ENCODE data around the gene BCL2. TPM values are rescaled to one million over a fixed set of nuclear protein-coding genes. Genes with fewer than 3 reads are reported as not detected.
"Not testable (repeated sequence)": the region's sequence is repeated elsewhere in the genome, so short reads cannot be mapped to it uniquely, and the experiment has no call there.

BCL2 gene
- total RNA-seq, 2 donors from 2014 or later, result 95.4 to 269 TPM

DNA sequence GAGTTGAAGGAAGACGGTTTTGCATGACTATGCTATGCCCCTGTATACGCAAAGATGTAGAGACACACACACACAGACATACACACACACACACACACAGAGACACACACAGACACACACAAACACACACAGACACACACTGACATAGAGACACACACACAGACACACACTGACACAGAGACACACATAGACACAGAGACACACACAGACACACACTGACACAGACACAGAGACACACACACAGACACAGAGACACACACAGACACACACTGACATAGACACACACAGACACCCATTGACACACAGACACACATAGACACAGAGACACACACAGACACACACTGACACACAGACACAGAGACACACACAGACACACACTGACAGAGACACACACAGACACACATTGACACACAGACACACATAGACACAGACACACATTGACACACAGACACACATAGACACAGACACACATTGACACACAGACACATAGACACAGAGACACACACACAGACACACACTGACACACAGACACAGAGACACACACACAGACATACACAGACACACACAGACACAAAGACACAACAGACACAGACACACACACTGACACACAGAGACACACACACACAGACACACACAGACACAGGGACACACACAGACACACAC lies 121.3 kb downstream of the BCL2 start:
- Mint-ChIP-seq H3K27me3 (no peaks in the 10 kb centered on the region), H3K27ac (no peak overlapping the region), H3K4me1 (peaks cover 10% of the 10 kb centered on the region), H3K9me3 (peaks cover 2% of the 10 kb centered on the region), H3K36me3 (ENCODE audit: low read depth) (peaks cover 13% of the 10 kb centered on the region), H3K4me3 (no peak overlapping the region)
- peak; percentile 23 for ATAC-seq (replicated peaks)

DNA sequence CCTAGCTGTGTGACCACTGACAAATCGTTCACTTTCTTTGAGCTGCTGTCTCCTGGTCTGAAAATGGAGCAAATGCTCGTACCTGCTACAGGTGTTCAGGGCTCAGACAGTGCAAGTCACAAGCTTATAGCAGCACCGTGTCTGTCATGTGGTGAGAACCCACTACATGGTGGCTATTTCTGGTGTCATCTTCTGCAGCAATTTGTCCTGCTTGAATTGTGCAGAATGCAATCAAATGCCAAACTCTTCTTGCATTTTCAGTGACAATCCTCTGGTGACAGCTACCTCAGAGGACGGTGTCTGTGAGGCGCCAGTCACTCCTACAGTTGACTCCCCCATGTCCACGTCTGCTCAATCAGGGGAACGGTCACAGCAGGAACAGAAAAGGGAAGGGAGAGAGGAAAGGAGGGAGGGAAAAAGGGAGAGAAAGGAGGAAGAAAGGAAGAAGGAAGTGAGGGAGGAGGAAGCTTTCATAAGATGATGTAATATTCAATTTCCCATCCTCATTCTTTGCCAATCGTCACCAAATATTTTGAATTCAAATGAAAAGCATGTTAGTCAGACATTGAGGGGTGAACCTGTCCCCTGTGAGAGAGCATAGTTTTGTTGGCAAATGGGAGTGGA lies 122.2 kb downstream of the BCL2 start:
- Mint-ChIP-seq H3K4me1 (peaks cover 13% of the 10 kb centered on the region), H3K27me3 (no peaks in the 10 kb centered on the region), H3K36me3 (ENCODE audit: low read depth) (peaks cover 14% of the 10 kb centered on the region), H3K27ac (no peak overlapping the region), H3K4me3 (no peak overlapping the region), H3K9me3 (peaks cover 3% of the 10 kb centered on the region)
- ATAC-seq (replicated peaks), result peak; percentile 22

DNA sequence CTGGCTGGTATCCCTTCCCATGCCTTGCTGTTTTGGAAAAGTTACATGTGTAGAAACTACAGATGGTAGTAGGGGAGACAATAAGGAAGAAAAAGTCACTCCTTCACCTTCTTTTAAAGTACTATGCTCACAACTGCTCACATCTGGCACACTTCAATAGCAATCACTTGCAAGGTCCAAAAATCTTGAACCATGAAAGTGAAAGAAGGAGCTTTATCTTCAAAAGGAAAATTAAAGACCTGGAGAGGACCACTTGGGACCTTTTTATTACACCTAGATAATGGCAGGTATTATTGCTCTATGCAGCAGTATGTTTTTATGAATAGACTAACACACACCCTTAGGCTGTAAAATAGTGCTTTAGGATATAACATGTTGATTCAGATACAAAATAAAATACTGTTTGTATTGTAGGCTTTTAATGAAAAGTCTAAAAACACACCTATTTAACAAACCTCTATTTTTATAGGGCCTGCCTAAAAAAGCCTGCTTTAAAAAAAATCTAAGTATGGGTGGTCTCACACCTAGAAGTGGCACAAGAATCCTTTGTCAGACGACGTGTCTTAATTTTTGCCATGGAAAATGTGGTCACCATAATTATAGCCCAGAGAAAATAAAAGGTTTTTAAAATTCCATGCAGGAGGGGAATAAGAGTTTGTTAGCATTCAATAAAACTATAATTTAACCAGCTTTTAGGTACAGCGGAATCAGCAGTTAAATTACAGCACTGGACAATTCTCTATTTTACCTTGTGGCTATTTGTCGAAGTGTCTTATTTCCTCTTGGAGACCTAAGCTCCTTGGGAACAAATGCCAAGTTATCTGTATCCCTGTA lies 124.0 kb downstream of the BCL2 start:
- Mint-ChIP-seq H3K27me3 (no peaks in the 10 kb centered on the region), H3K27ac (no peak overlapping the region), H3K4me3 (peak overlapping the region; percentile 13), H3K9me3 (peaks cover 7% of the 10 kb centered on the region), H3K4me1 (peaks cover 24% of the 10 kb centered on the region), H3K36me3 (ENCODE audit: low read depth) (peaks cover 26% of the 10 kb centered on the region)
- ATAC-seq (replicated peaks), result no peak

DNA sequence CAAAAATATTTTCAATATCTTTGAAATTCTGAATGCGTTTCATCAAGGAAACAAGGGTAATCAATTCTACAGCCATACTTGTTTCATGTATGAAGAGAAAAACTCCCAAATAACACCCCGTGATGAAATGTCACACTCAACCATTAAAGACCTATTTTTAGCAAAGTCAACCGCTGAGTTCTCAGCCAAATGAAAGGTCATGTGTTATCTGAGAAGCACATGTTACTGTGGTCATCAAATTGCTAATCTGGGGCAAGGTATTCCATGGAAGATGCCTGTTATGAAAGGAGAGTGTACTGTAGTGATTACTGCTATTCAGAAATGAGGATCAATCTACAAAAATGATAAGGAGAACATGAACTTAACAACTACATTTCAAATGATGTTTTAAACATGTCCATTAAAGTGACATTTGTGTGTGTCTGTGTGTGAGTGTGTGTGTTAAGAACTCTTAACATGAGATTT lies 126.7 kb downstream of the BCL2 start:
- Mint-ChIP-seq H3K9me3 (peaks cover 7% of the 10 kb centered on the region), H3K27ac (peak overlapping the region; percentile 73), H3K4me1 (peaks cover 38% of the 10 kb centered on the region), H3K4me3 (peak overlapping the region; percentile 40), H3K27me3 (no peaks in the 10 kb centered on the region), H3K36me3 (ENCODE audit: low read depth) (peaks cover 47% of the 10 kb centered on the region)
- ATAC-seq (replicated peaks), result peak; percentile 9

DNA sequence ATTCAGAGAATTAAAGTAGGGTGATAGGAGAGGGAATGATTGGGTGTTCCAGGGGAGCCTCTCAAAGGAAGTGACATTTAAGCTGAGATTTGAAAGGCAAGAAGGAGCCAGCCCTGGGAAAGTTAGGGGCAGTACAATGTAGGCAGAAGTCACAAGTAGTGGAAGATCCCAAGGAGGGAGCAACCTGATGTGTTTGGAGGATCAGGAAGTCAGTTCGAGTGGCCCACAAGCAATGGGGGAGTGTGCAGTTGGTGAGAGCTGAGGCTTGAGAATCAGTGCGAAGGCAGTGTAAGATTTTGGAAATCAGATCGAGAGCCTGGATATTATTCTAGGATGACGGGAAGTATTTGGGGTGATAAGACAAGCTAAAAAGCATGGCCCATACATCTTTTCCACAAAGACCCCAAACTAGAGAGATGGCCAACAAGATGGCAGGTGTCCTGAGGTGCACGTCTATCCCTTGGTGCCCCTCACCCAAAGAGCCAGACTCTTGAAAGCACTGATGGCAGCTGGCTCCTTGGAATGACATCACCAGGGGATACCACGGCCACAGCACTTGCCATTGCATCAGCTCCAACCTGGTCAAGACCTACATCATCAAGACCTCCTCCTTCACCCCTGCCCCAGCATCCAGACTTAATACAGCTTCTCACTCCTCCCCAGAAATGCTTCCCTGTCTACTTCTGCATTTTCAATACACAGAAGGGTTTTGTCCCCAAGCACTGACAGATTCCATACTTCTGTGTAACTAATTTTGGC lies 127.3 kb downstream of the BCL2 start:
- ATAC-seq (replicated peaks), result no peak
- peak overlapping the region; percentile 73 for H3K27ac Mint-ChIP-seq
- peaks cover 53% of the 10 kb centered on the region for H3K36me3 Mint-ChIP-seq (ENCODE audit: low read depth)
- H3K27me3 Mint-ChIP-seq, result no peaks in the 10 kb centered on the region
- peaks cover 44% of the 10 kb centered on the region for H3K4me1 Mint-ChIP-seq
- peak overlapping the region; percentile 40 for H3K4me3 Mint-ChIP-seq
- peaks cover 7% of the 10 kb centered on the region for H3K9me3 Mint-ChIP-seq

DNA sequence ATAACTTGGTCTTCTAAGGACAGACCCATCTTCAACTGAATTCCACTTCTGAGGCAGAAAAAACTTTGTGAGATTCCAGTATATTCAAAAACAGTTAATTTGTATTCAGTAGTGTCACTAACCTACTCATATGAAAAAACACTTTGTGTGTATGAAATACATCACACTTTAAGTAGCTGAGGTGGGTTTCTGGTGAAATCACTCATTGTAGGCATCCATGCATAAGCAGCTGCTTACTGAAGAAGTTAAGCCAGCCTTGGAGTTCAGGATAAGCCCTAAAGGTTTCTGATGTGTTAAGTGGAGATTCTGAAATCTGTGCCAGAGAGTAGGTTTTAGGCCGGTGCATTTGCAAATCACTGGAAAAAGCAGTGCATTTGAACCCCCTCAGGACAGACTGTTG lies 128.2 kb downstream of the BCL2 start:
- H3K27me3 Mint-ChIP-seq, result no peaks in the 10 kb centered on the region
- peaks cover 59% of the 10 kb centered on the region for H3K36me3 Mint-ChIP-seq (ENCODE audit: low read depth)
- H3K27ac Mint-ChIP-seq, result peak overlapping the region; percentile 73
- peak; percentile 27 for ATAC-seq (replicated peaks)
- H3K4me1 Mint-ChIP-seq, result peaks cover 50% of the 10 kb centered on the region
- H3K9me3 Mint-ChIP-seq, result peaks cover 7% of the 10 kb centered on the region
- no peak overlapping the region for H3K4me3 Mint-ChIP-seq

DNA sequence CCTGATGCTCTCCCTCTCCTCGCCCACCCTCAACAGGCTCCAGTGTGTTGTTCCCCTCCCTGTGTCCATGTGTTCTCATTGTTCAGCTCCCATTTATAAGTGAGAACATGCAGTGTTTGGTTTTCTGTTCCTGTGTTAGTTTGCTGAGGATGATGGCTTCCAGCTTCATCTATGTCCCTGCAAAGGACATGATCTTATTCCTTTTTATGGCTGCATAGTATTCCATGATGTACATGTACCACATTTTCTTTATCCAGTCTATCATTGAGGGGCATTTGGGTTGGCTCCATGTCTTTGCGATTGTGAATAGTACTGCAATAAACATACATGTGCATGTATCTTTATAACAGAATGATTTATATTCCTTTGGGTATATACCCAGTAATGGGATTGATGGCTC lies 128.7 kb downstream of the BCL2 start:
- H3K4me3 Mint-ChIP-seq, result not testable (repeated sequence)

DNA sequence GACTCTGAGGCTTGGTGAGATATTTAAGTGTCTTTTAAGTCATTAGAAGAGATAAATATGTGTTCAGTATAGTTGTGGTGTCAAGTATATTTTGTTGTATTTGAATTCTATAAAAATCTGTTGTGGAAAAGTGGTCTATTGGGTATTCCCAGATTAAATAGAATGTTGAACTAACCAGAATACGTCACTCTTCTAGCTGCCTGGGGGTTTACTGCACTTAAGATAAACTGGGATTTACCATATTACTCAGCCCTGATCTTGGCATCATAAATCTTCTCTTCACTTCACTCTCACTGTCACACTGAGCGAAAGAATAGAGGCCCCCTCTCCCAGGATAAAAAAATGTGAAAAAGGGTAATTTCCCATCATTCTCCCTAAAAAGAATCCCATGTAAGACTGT lies 129.8 kb downstream of the BCL2 start:
- no peak overlapping the region for H3K27ac Mint-ChIP-seq
- H3K4me3 Mint-ChIP-seq, result no peak overlapping the region
- peaks cover 75% of the 10 kb centered on the region for H3K36me3 Mint-ChIP-seq (ENCODE audit: low read depth)
- H3K27me3 Mint-ChIP-seq, result no peaks in the 10 kb centered on the region
- peaks cover 58% of the 10 kb centered on the region for H3K4me1 Mint-ChIP-seq
- ATAC-seq (replicated peaks), result no peak
- peaks cover 7% of the 10 kb centered on the region for H3K9me3 Mint-ChIP-seq

More for the DNA sequence above, 128.7 kb downstream of the BCL2 start:
- not testable (repeated sequence) for ATAC-seq (replicated peaks); H3K27me3 Mint-ChIP-seq; H3K9me3 Mint-ChIP-seq
- Mint-ChIP-seq H3K4me1 (peaks cover 55% of the 10 kb centered on the region), H3K27ac (peak overlapping the region; percentile 52), H3K36me3 (ENCODE audit: low read depth) (peaks cover 65% of the 10 kb centered on the region)

DNA sequence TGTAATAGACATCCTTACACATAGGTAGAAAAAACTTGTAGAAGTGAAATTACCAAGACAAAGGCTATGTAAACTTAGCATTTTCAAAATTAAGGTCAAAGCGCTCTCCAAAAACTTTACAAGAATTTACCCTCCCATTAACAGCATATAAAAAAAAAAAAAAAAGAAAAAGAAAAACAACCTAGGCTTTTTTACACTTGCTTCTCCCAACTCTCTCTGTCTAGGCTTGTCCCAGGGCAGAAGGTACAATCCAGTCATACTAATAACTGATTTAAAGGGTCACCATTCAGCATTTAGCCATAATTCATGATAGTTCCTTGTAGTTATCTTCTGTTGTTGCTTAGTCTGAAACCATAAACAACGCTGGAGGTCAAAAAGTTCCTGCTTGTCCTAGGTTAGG lies 130.5 kb downstream of the BCL2 start:
- no peak for ATAC-seq (replicated peaks)
- Mint-ChIP-seq H3K27me3 (no peaks in the 10 kb centered on the region), H3K27ac (peak overlapping the region; percentile 84), H3K4me1 (peaks cover 59% of the 10 kb centered on the region), H3K36me3 (ENCODE audit: low read depth) (peaks cover 83% of the 10 kb centered on the region), H3K4me3 (peak overlapping the region; percentile 72), H3K9me3 (peaks cover 7% of the 10 kb centered on the region)

DNA sequence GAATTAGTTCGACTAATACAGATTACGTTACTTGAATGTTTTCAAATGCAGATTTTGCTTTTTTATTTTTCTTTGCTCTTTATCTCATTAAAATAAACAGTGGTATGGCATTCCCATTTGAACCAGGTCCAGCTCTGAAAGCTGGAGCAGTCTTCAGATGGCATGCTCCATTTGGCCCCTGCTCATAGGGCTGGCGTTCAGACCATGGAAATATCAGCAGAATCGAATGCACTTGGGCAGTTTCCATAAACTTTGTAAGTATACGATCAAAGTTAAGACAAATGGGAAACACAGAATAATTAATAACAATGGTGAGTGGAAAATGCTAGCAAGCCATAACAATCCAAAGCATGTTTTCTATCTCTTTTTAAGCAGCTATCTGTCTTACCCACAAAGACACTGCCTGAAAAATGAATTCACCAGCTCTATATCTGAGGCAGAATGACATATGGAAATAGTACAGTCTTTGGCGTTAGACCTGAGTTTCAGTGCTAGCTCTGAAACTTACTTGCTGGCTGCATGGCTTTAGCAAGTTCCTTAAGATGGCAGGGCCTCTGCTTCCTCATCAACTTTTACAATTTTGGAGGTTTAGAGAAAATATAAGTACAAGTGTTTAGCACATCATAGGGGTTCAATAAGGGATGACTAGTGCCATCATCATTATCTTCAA lies 131.6 kb downstream of the BCL2 start:
- Mint-ChIP-seq H3K4me3 (peak overlapping the region; percentile 72), H3K27me3 (no peaks in the 10 kb centered on the region), H3K4me1 (peaks cover 64% of the 10 kb centered on the region), H3K36me3 (ENCODE audit: low read depth) (peaks cover 88% of the 10 kb centered on the region), H3K9me3 (peaks cover 4% of the 10 kb centered on the region), H3K27ac (peak overlapping the region; percentile 91)
- peak; percentile 17 for ATAC-seq (replicated peaks)

DNA sequence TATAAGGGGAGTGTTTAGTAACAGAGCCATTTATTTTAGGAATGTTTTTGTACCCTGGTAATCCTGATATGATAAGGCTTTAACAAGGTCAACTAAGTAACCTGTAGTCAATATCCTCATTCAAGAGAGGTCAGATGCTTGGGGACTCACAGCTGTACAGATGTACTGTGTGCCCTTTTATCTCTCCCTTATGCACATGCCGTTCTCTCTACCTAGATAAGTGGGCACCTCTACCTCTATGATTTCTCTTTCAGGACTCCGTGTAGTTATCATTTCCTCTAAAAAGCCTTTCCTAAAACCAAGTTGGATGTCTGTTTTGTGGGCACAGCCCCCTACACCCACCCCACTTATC lies 132.4 kb downstream of the BCL2 start:
- Mint-ChIP-seq H3K27me3 (no peaks in the 10 kb centered on the region), H3K27ac (peak overlapping the region; percentile 91), H3K36me3 (ENCODE audit: low read depth) (peaks cover 88% of the 10 kb centered on the region), H3K9me3 (peaks cover 4% of the 10 kb centered on the region), H3K4me1 (peaks cover 64% of the 10 kb centered on the region), H3K4me3 (peak overlapping the region; percentile 72)
- peak; percentile 39 for ATAC-seq (replicated peaks)

DNA sequence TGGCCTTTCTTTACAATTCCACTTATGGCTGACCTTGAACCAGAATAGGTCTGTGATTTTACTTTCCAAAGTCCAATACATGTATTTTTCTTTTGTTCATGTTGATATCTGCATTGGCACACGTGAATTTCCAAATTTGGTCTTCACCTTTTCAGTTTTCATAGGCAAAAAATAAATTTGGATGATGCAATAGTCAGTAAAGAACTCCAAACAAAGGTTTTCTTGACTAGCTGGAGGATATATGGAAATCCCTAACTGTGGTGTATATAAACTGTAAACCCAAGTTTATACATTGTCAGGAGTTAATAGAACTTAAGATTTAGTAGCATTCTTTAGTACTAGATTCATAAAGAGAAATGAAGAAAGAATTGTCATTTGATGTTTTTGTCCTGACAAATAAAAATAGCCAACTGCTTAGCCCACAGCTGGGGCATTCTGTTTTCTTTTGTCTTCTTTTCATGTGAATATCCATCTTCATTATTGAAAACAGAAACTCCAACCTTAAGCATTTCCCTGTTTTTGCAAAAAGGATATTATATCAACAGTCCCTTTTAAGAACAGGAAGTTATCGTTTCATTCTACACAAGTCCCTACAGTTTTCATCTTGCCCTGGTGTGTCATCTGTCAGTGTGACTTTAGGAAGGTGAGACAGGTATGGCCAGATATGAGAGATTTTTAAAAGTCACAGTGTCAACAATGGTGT lies 132.9 kb downstream of the BCL2 start:
- no peaks in the 10 kb centered on the region for H3K9me3 Mint-ChIP-seq
- ATAC-seq (replicated peaks), result peak; percentile 56
- no peaks in the 10 kb centered on the region for H3K27me3 Mint-ChIP-seq
- peaks cover 88% of the 10 kb centered on the region for H3K36me3 Mint-ChIP-seq (ENCODE audit: low read depth)
- H3K27ac Mint-ChIP-seq, result peak overlapping the region; percentile 91
- H3K4me1 Mint-ChIP-seq, result peaks cover 64% of the 10 kb centered on the region
- peak overlapping the region; percentile 72 for H3K4me3 Mint-ChIP-seq

DNA sequence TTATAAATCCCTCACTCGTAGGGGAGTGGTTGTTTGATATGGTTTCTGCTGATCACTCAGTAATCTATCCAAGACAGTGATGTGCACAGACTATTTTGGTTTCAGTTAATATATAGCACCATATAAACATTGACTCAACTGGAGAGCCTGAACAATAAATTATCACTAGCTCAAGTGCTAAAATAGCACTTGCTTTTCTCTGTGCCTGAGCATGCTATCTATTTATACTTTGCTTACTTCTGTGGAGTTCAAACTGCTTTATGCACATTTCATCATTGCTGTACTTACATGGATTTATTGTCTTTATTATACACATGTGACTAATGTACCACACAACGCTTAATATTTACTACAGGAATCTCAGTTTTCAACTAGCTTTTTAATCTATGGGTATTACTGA lies 133.6 kb downstream of the BCL2 start:
- no peaks in the 10 kb centered on the region for H3K9me3 Mint-ChIP-seq
- peaks cover 92% of the 10 kb centered on the region for H3K36me3 Mint-ChIP-seq (ENCODE audit: low read depth)
- peak; percentile 38 for ATAC-seq (replicated peaks)
- H3K4me3 Mint-ChIP-seq, result peak overlapping the region; percentile 72
- H3K27ac Mint-ChIP-seq, result peak overlapping the region; percentile 91
- H3K4me1 Mint-ChIP-seq, result peaks cover 69% of the 10 kb centered on the region
- H3K27me3 Mint-ChIP-seq, result no peaks in the 10 kb centered on the region

Data from activated T-helper 17 cell treated with anti-CD3 and anti-CD28 coated beads, Interleukin-2, amount 50 U/mL, for 72 hours (primary cell).